GM12878 (cell line): ENCODE data around the gene FBXL7. TPM values are rescaled to one million over a fixed set of nuclear protein-coding genes. Genes with fewer than 3 reads are reported as not detected.

Source experiments
- ATAC-seq: fragments of 200-7000 bp; cut with Tn5 transposase; 3 replicates; pipeline ENCODE4 v1.9.1; 2020; ENCODE audit warnings: mild to moderate bottlenecking, moderate library complexity
- BruUV-seq: library from RNA; stranded (reverse); fragments of 400-500 nt; replicated peaks from 2 replicates; lab custom pipeline; 2021; lab: Mats Ljungman, UMichigan
- CTCF ChIA-PET: fragments of 300-600 bp; sonication (Branson Sonifier 250); formaldehyde crosslinking; extraction: SDS; loops from one replicate; lab custom pipeline; 2021; ENCODE audit warnings: inconsistent platforms; lab: Yijun Ruan, JAX
- POLR2A ChIA-PET: fragments of 350-600 bp; formaldehyde crosslinking; extraction: SDS; loops from one replicate; lab custom pipeline; 2021; ENCODE audit warnings: inconsistent platforms; lab: Charles Lee
- RAD21 ChIA-PET: fragments of 300-600 bp; sonication (Branson Sonifier 250); formaldehyde crosslinking; loops from one replicate; lab custom pipeline; 2023; ENCODE audit warnings: antibody characterized with exemption; ENCODE audit not compliant: unreplicated experiment; lab: Charles Lee
- SMC1A ChIA-PET: fragments of 300-600 bp; sonication (Branson Sonifier 250); formaldehyde crosslinking; loops from one replicate; lab custom pipeline; 2023; ENCODE audit not compliant: unreplicated experiment, uncharacterized antibody; lab: Charles Lee
- DNase-seq: peaks from one replicate; pipeline ENCODE4 v3.0.0-alpha.2; 2011; ENCODE audit warnings: low read depth, low spot score
- FAIRE-seq: peaks from 3 replicates; lab custom pipeline; 2011; peaks lifted over from hg19 to GRCh38; lab: Jason Lieb, UNC
- H2AFZ ChIP-seq: 2 replicates; pipeline ENCODE4 v1.6.0; 2011; ENCODE audit warnings: low read depth, low read length, control low read depth; ENCODE audit not compliant: control insufficient read depth
- H3K27ac ChIP-seq: 2 replicates; pipeline ENCODE4 v1.5.1; 2011; ENCODE audit warnings: control low read depth; ENCODE audit not compliant: control insufficient read depth, insufficient read depth
- H3K27me3 ChIP-seq, 2 experiments: replicated peaks in 1 of 2; 2 replicates each; pipeline versions ENCODE4 v1.6.0 to v1.6.1; 2011; ENCODE audit warnings: low read length in 1 of 2; ENCODE audit not compliant: control insufficient read depth in 2 of 2, insufficient read depth in 2 of 2
- H3K36me3 ChIP-seq, 2 experiments: 2 replicates each; pipeline ENCODE4 v1.5.1; 2011; ENCODE audit warnings: low read length in 1 of 2; ENCODE audit not compliant: control insufficient read depth in 2 of 2, insufficient read depth in 2 of 2
- H3K4me1 ChIP-seq: 2 replicates; pipeline ENCODE4 v1.6.1; 2011; ENCODE audit warnings: mild to moderate bottlenecking, low read length, moderate library complexity, mixed read lengths; ENCODE audit not compliant: control insufficient read depth, insufficient read depth
- H3K4me2 ChIP-seq: 2 replicates; pipeline ENCODE4 v1.6.0; 2011; ENCODE audit warnings: control low read depth; ENCODE audit not compliant: control insufficient read depth, insufficient read depth
- H3K4me3 ChIP-seq: fragments of 200-600 bp; sonication (generic); 2 replicates; pipeline ENCODE4 v1.5.1; 2016
- H3K79me2 ChIP-seq: 2 replicates; pipeline ENCODE4 v1.6.0; 2011; ENCODE audit warnings: low read length; ENCODE audit not compliant: control insufficient read depth, insufficient read depth
- H3K9ac ChIP-seq: 2 replicates; pipeline ENCODE4 v1.8.0; 2011; ENCODE audit warnings: low read length, control low read depth, mixed read lengths; ENCODE audit not compliant: control insufficient read depth, insufficient read depth
- H3K9me3 ChIP-seq: replicated peaks from 3 replicates; pipeline ENCODE4 v1.5.1; 2011; ENCODE audit warnings: mild to moderate bottlenecking, low read length; ENCODE audit not compliant: control insufficient read depth, insufficient read depth
- H4K20me1 ChIP-seq: 2 replicates; pipeline ENCODE4 v1.6.0; 2011; ENCODE audit not compliant: control insufficient read depth, insufficient read depth
- BCLAF1 ChIP-seq: fragments of 450-650 bp; IDR thresholded peaks from 2 replicates; pipeline ENCODE4 v1.6.1; 2017; ENCODE audit warnings: antibody characterized with exemption, mild to moderate bottlenecking, moderate library complexity
- BRCA1 ChIP-seq: IDR thresholded peaks from 2 replicates; pipeline ENCODE4 v1.6.1; 2011; ENCODE audit warnings: low read depth, low read length, improper control_type of control experiment
- CBX3 ChIP-seq: fragments of 200-600 bp; sonication (generic); IDR thresholded peaks from 2 replicates; pipeline ENCODE4 v1.6.1; 2016; ENCODE audit warnings: low read depth, borderline replicate concordance
- CBX5 ChIP-seq: sonication (generic); IDR thresholded peaks from 2 replicates; pipeline ENCODE4 v1.6.1; 2016; ENCODE audit warnings: low read depth, moderate library complexity, mild to moderate bottlenecking, inconsistent platforms
- CHD4 ChIP-seq: fragments of 200-600 bp; sonication (generic); IDR thresholded peaks from 2 replicates; pipeline ENCODE4 v1.6.1; 2016; ENCODE audit warnings: mild to moderate bottlenecking
- EED ChIP-seq: sonication (generic); IDR thresholded peaks from 2 replicates; pipeline ENCODE4 v1.6.1; 2016; ENCODE audit warnings: antibody characterized with exemption, low read depth
- EGR1 ChIP-seq, 2 experiments: IDR thresholded peaks; 1 replicate in 1 of 2; 2 replicates in 1 of 2; pipeline ENCODE4 v1.6.1; 2011 to 2012; ENCODE audit warnings: low read depth in 2 of 2, low read length in 2 of 2, borderline replicate concordance in 1 of 2, mild to moderate bottlenecking in 1 of 2, moderate library complexity in 1 of 2
- IRF5 ChIP-seq: fragments of 450-650 bp; IDR thresholded peaks from 2 replicates; pipeline ENCODE4 v1.6.1; 2017; ENCODE audit warnings: borderline replicate concordance
- JUND ChIP-seq: IDR thresholded peaks from 2 replicates; pipeline ENCODE4 v1.6.1; 2012; ENCODE audit warnings: low read depth, mild to moderate bottlenecking, low read length, improper control_type of control experiment, moderate library complexity
- KDM1A ChIP-seq: fragments of 200-600 bp; sonication (generic); IDR thresholded peaks from 2 replicates; pipeline ENCODE4 v1.6.1; 2016; ENCODE audit warnings: borderline replicate concordance
- MLLT1 ChIP-seq: fragments of 450-650 bp; IDR thresholded peaks from 2 replicates; pipeline ENCODE4 v1.6.1; 2016; ENCODE audit warnings: mild to moderate bottlenecking
- PAX5 ChIP-seq: IDR thresholded peaks from 2 replicates; pipeline ENCODE4 v1.6.1; 2011; ENCODE audit warnings: low read depth, low read length, borderline replicate concordance
- PBX3 ChIP-seq: IDR thresholded peaks from 2 replicates; pipeline ENCODE4 v1.6.1; 2011; ENCODE audit warnings: mild to moderate bottlenecking, low read depth, low read length, moderate library complexity; ENCODE audit not compliant: insufficient replicate concordance
- RAD21 ChIP-seq: IDR thresholded peaks from 2 replicates; pipeline ENCODE4 v1.6.1; 2011; ENCODE audit warnings: mild to moderate bottlenecking, low read depth, low read length, moderate library complexity; ENCODE audit not compliant: insufficient read depth
- RUNX3 ChIP-seq: IDR thresholded peaks from 2 replicates; pipeline ENCODE4 v1.6.1; 2012; ENCODE audit warnings: low read length, inconsistent platforms
- SIN3A ChIP-seq: IDR thresholded peaks from 2 replicates; pipeline ENCODE4 v1.6.1; 2012; ENCODE audit warnings: low read depth, low read length, improper control_type of control experiment
- SREBF1 ChIP-seq: IDR thresholded peaks from 2 replicates; pipeline ENCODE4 v1.6.1; 2012; ENCODE audit warnings: mild to moderate bottlenecking, low read length
- TAF1 ChIP-seq: IDR thresholded peaks from 2 replicates; pipeline ENCODE4 v1.6.1; 2011; ENCODE audit warnings: mild to moderate bottlenecking, low read depth, low read length, borderline replicate concordance
- ZNF24 ChIP-seq: fragments of 450-650 bp; IDR thresholded peaks from 2 replicates; pipeline ENCODE4 v1.6.1; 2017; ENCODE audit warnings: antibody characterized with exemption, mild to moderate bottlenecking
- WGBS: methylation state at CpG from one replicate; pipeline ENCODE4 v1.1.6; 2016; ENCODE audit warnings: low lambda C conversion rate; ENCODE audit not compliant: insufficient replicate concordance, insufficient coverage; ENCODE audit errors: missing lambda C conversion rate; 5-methylcytosine and 5-hydroxymethylcytosine counted together
- in situ Hi-C: fragments of 300-500 bp; cut with MboI; formaldehyde crosslinking; loops from 9 replicates; pipeline ENCODE4 v1.14.3; 2018; ENCODE audit warnings: mixed read lengths
- intact Hi-C: fragments of 100-400 bp; cut with micrococcal nuclease; formaldehyde crosslinking; loops from one replicate; pipeline ENCODE4 v1.14.2; 2022; ENCODE audit not compliant: unreplicated experiment
- polyA plus RNA-seq, 11 experiments: library from polyadenylated mRNA; depleted of rRNA in 4 of 11; unstranded in 6 of 11; stranded (reverse) in 5 of 11; fragments of >200 nt; fragmentation: Nextera tagmentation in 4 of 11; fragmentation: Illumina TruSeq in 1 of 11; extraction: Ambion mirVana in 4 of 11; extraction: Trizol in 1 of 11; gene quantifications; 1 replicate in 1 of 11; 2 replicates in 10 of 11; pipeline versions ENCODE4 v1.2.1 to v1.2.3, GENCODE V29; 2011 to 2016; ENCODE audit warnings: inconsistent platforms in 2 of 11, missing spikeins in 2 of 11, low read depth in 1 of 11
- total RNA-seq, 4 experiments: library from RNA; depleted of rRNA in 3 of 4; stranded (reverse); fragments of >200 nt in 3 of 4; fragmentation: Illumina TruSeq in 1 of 4; extraction: Trizol in 1 of 4; gene quantifications; 2 replicates each; pipeline versions ENCODE4 v1.2.1 to v1.2.3, GENCODE V29; 2013 to 2021

Gene FBXL7
- total and polyA plus RNA-seq, 10 of the 15 experiments (the other 5 are each of a cell fraction or from before 2014, with no cell fraction given), result 0.03 to 0.44 (median 0.16) TPM

GRCh38 chr5:15803280-15803679 is 303.3 kb downstream of the FBXL7 start (continued):
- TF ChIP-seq BRCA1 (no peak), EGR1 (IDR thresholded peaks at IDR 0.05; ENCODE audit: borderline replicate concordance in 1 of 2, low read depth in 2 of 2, low read length in 2 of 2) (no peak), CBX3 (no peak), RAD21 (no peak), RUNX3 (no peak), SIN3A (no peak), SREBF1 (no peak), PAX5 (no peak), CBX5 (no peak)

GRCh38 chr5:15806613-15807012 is 306.6 kb downstream of the FBXL7 start:
- ChIA-PET POLR2A (no interaction called here), CTCF (no interaction called here), SMC1A (no interaction called here), RAD21 (no interaction called here)
- no peaks in the 10 kb centered on the region for H3K79me2 ChIP-seq
- 42% methylated on average over 8 of the region's 8 CpGs for WGBS
- H4K20me1 ChIP-seq, result no peaks in the 10 kb centered on the region
- DNase-seq (no peak), FAIRE-seq (no peak), ATAC-seq (no peak)
- BruUV-seq, result no TSS peak
- in situ Hi-C loops (no loop called here), intact Hi-C loops (no loop called here)
- H3K9ac ChIP-seq, result no peak overlapping the region
- H3K4me3 ChIP-seq, result no peak overlapping the region
- H3K36me3 ChIP-seq, result no peaks in the 10 kb centered on the region
- H2AFZ ChIP-seq, result no peak overlapping the region
- H3K27ac ChIP-seq, result no peak overlapping the region
- no peaks in the 10 kb centered on the region for H3K27me3 ChIP-seq
- H3K9me3 ChIP-seq, result no peaks in the 10 kb centered on the region
- H3K4me1 ChIP-seq, result no peaks in the 10 kb centered on the region
- H3K4me2 ChIP-seq, result no peak overlapping the region
- no peak for TF ChIP-seq BCLAF1
- no peak for TF ChIP-seq IRF5
- TF ChIP-seq ZNF24, result no peak
- no peak for TF ChIP-seq MLLT1
- no peak for TF ChIP-seq EED
- TF ChIP-seq TAF1, result no peak
- no peak for TF ChIP-seq BRCA1
- TF ChIP-seq CHD4, result no peak
- no peak for TF ChIP-seq KDM1A
- TF ChIP-seq CBX5, result no peak
- no peak for TF ChIP-seq PBX3
- no peak for TF ChIP-seq JUND
